Right cardiac atrium (tissue), 5 donors: Measurements from ENCODE around the gene SOBP. TPM values are rescaled to one million over a fixed set of nuclear protein-coding genes. Genes with fewer than 3 reads are reported as not detected.

ENCODE experiments used
- ATAC-seq, 2 donors: fragments of 200-7000 bp; cut with Tn5 transposase; one replicate each; pipeline versions ENCODE4 v1.8.0 to v1.9.1; 2020; ENCODE audit warnings: moderate library complexity in 2 of 2, mild to moderate bottlenecking in 1 of 2
- DNase-seq, 3 donors: peaks; one replicate each; pipeline ENCODE4 v3.0.0-alpha.2; 2020
- H3K27ac ChIP-seq: one replicate; pipeline ENCODE4 v1.5.1; 2013; ENCODE audit warnings: mild to moderate bottlenecking, low read length, control low read depth, moderate library complexity
- H3K27me3 ChIP-seq: one replicate; pipeline ENCODE4 v1.6.1; 2013; ENCODE audit not compliant: control insufficient read depth, insufficient read depth
- H3K4me1 ChIP-seq: one replicate; pipeline ENCODE4 v1.6.1; 2013; ENCODE audit warnings: low read length; ENCODE audit not compliant: control insufficient read depth, insufficient read depth
- H3K4me3 ChIP-seq: one replicate; pipeline ENCODE4 v1.5.1; 2013; ENCODE audit warnings: low read length, control low read depth
- H3K9me3 ChIP-seq: one replicate; pipeline ENCODE4 v1.6.1; 2013; ENCODE audit warnings: low read length; ENCODE audit not compliant: control insufficient read depth
- WGBS: extraction: QIAGEN DNeasy Blood & Tissue Kit; methylation state at CpG from one replicate; pipeline ENCODE4 v1.1.7; 2013; 5-methylcytosine and 5-hydroxymethylcytosine counted together
- intact Hi-C, 4 donors: fragments of 100-400 bp; cut with DNase I; formaldehyde crosslinking; loops; one replicate each; pipeline versions ENCODE4 v1.11.0 to v1.14.0; 2022 to 2023
- polyA plus RNA-seq: library from polyadenylated mRNA; stranded (reverse); fragments of 200-250 nt; gene quantifications from one replicate; pipeline ENCODE4 v1.2.3, GENCODE V29; 2013
- total RNA-seq, 4 donors: library from RNA; stranded (reverse); fragmentation: NEBNext Ultra II Directional; extraction: Animal tissue kit (Norgen Biotek cat#: 25700); gene quantifications; one replicate each; pipeline ENCODE4 v1.2.1, GENCODE V29; 2021
- donor health status: healthy with polysubstance abuse.
- donor health status: DM: no; HTN: yes; CAD: no.
- donor health status: DM: no; HTN: no; CAD: no.
- donor health status: DM: no; HTN: yes; CAD: no; lungs with severe emphysema.
- donor health status: DM: yes; HTN: yes; CAD: no.

The SOBP gene
- total and polyA plus RNA-seq, 5 donors: 10.4 to 20.6 (median 17.7) TPM

- no peaks in the 10 kb centered on the region for H3K9me3 ChIP-seq
- DNase-seq: no peak
- no peak overlapping the region for H3K4me3 ChIP-seq
- intact Hi-C loops: loop anchor here in 1 of 4 donors (5.0 kb wide), 1 partner anchor 162 kb away; the partner anchor contains the start of gene SOBP
- no peak overlapping the region for H3K27ac ChIP-seq
- H3K4me1 ChIP-seq: peaks cover 6% of the 10 kb centered on the region
- H3K27me3 ChIP-seq: no peaks in the 10 kb centered on the region
- no peak for ATAC-seq
- WGBS: 68% methylated on average over 4 of the region's 4 CpGs
Measured at GRCh38 chr6:107654764-107655163, 164.8 kb downstream of the SOBP start.

- Histone ChIP-seq H3K4me3 (no peak overlapping the region), H3K27me3 (no peaks in the 10 kb centered on the region), H3K9me3 (no peaks in the 10 kb centered on the region), H3K4me1 (peaks cover 6% of the 10 kb centered on the region), H3K27ac (no peak overlapping the region)
- DNase-seq (no peak), ATAC-seq (no peak)
- WGBS: 60% methylated on average over 4 of the region's 4 CpGs
- intact Hi-C loops: no loop called here
Measured at GRCh38 chr6:107655245-107655644, 165.3 kb downstream of the SOBP start.

- Histone ChIP-seq H3K9me3 (no peaks in the 10 kb centered on the region), H3K4me1 (peaks cover 6% of the 10 kb centered on the region), H3K27me3 (no peaks in the 10 kb centered on the region), H3K27ac (no peak overlapping the region), H3K4me3 (no peak overlapping the region)
- intact Hi-C loops: no loop called here
- DNase-seq: no peak
- 69% methylated on average over 2 of the region's 2 CpGs for WGBS
- no peak for ATAC-seq
Measured at GRCh38 chr6:107655864-107656263, 165.9 kb downstream of the SOBP start.

- Histone ChIP-seq H3K9me3 (no peaks in the 10 kb centered on the region), H3K27ac (no peak overlapping the region), H3K4me3 (no peak overlapping the region), H3K4me1 (peaks cover 6% of the 10 kb centered on the region), H3K27me3 (no peaks in the 10 kb centered on the region)
- DNase-seq (no peak), ATAC-seq (peak in 1 of 2 donors; percentile 2)
- 42% methylated on average over 1 of the region's 1 CpG for WGBS
- intact Hi-C loops: no loop called here
Measured at GRCh38 chr6:107656401-107656800, 166.5 kb downstream of the SOBP start.

- ATAC-seq: peak; percentile 18 to 71
Measured at GRCh38 chr6:107656883-107657282, 167.0 kb downstream of the SOBP start.

DNA sequence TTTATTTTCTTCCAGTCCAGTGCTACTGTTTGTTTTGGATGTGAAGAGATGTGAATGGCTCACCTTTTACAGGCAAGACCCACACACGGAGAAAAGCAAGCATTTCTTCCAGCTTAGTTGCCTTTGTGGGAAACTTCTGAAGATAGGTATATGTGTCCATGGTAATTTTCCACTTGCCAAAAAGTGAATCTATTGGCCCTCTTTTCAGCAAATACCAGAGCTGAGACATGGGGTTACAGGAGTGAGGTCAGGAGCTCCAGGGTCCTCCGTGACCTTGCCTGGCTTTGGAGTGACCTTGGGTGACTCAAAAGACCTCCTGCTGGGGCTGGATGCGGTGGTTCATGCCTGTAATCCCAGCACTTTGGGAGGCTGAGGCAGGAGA, 167.4 kb downstream of the SOBP start:
- Histone ChIP-seq H3K27ac (no peak overlapping the region), H3K9me3 (no peaks in the 10 kb centered on the region), H3K27me3 (no peaks in the 10 kb centered on the region), H3K4me1 (peaks cover 6% of the 10 kb centered on the region), H3K4me3 (no peak overlapping the region)
- intact Hi-C loops: no loop called here
- ATAC-seq (no peak), DNase-seq (no peak)
- 88% methylated on average over 3 of the region's 3 CpGs for WGBS

More at GRCh38 chr6:107656883-107657282, 167.0 kb downstream of the SOBP start:
- Histone ChIP-seq H3K9me3 (no peaks in the 10 kb centered on the region), H3K27ac (no peak overlapping the region), H3K27me3 (no peaks in the 10 kb centered on the region), H3K4me3 (no peak overlapping the region), H3K4me1 (peaks cover 6% of the 10 kb centered on the region)
- 62% methylated on average over 8 of the region's 8 CpGs for WGBS
- peak in 2 of 3 donors; percentile 76 to 79 for DNase-seq
- intact Hi-C loops: no loop called here

DNA sequence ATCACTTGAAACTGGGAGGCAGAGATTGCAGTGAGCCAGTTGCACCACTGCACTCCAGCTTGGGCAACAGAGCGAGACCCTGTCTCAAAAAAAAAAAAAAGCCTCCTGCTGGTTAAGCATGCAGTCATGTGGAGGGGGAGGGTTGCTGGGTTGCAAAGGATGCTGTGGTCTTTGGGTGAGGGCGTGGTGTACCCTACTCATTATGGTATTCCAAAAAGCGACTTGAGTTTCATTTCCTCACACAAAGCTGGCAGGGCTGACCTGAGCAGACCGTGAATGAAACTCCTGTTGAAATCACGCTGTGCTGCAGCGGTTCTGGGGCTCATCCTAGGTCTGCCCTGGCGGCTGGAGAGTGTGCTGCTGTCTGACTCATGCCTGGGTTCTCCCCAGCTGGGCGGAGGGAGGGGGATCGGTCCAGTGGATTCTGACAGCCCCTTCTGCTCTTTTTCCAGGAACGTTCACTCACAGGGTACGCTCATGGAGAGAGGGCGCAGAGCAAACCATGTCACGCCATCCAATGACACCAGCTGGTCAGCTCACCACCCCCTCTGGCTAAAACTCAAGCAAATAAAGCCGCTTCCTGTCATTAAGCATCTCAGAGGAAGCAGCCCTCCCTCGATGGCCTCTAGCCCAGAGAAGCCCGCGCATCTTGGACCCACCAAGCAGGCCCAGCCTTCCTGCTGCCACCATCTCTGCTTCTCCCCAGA, 168.0 kb downstream of the SOBP start:
- 47% methylated on average over 17 of the region's 17 CpGs for WGBS
- Histone ChIP-seq H3K4me1 (peaks cover 6% of the 10 kb centered on the region), H3K27me3 (no peaks in the 10 kb centered on the region), H3K9me3 (no peaks in the 10 kb centered on the region), H3K4me3 (no peak overlapping the region), H3K27ac (no peak overlapping the region)
- ATAC-seq: peak; percentile 53 to 88
- peak; percentile 63 to 81 (median 77) for DNase-seq
- intact Hi-C loops: no loop called here

- no peak overlapping the region for H3K27ac ChIP-seq
Measured at GRCh38 chr6:107658920-107659865, 169.3 kb downstream of the SOBP start.

DNA sequence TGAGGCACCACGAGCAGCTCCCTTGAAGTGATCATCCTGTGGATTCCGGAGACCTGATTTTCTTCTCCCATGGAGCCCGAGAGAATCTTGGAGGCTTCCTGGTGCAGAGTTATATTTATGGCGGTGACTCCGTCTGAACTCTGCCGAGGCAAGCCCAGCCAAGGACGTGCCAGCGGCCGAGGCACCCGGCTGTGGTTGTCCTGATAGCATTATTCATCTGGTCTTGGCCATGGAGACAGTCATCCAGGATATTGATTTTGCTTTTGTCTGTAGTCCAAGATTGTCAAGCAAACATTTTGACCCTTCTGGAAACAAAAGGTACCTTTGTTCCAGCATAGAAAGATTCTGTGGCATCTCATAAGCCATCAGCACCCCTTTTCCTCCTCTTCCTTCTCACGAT, 170.9 kb downstream of the SOBP start:
- 90% methylated on average over 11 of the region's 11 CpGs for WGBS
- Histone ChIP-seq H3K9me3 (no peaks in the 10 kb centered on the region), H3K27ac (no peak overlapping the region), H3K27me3 (no peaks in the 10 kb centered on the region), H3K4me1 (peaks cover 2% of the 10 kb centered on the region), H3K4me3 (no peak overlapping the region)
- ATAC-seq (no peak), DNase-seq (no peak)
- intact Hi-C loops: no loop called here

More at GRCh38 chr6:107658920-107659865, 169.3 kb downstream of the SOBP start:
- DNase-seq (no peak), ATAC-seq (no peak)
- intact Hi-C loops: no loop called here
- peaks cover 6% of the 10 kb centered on the region for H3K4me1 ChIP-seq
- H3K4me3 ChIP-seq: no peak overlapping the region
- no peaks in the 10 kb centered on the region for H3K9me3 ChIP-seq
- no peaks in the 10 kb centered on the region for H3K27me3 ChIP-seq
- WGBS: 93% methylated on average over 18 of the region's 18 CpGs

DNA sequence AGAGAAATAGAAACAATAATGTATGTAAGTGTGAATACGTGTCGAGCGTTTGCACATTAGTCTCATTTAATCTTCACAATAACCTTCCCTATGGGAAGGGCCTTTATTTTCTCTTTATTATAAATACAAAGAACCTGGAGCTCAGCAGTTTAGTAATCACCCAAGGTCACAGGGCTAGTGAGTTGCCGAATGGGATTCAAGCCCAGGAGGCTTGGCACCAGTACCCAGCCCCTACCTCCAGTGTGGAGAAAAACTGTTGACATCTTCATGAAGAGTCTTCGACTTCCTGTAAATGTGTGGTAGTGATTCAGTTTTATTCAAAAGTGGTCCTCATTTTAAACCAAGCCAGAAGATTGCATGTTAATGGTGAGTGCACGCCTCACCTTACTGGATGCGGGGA, 171.4 kb downstream of the SOBP start:
- no peaks in the 10 kb centered on the region for H3K27me3 ChIP-seq
- DNase-seq (no peak), ATAC-seq (no peak)
- 85% methylated on average over 7 of the region's 7 CpGs for WGBS
- no peak overlapping the region for H3K27ac ChIP-seq
- peaks cover 2% of the 10 kb centered on the region for H3K4me1 ChIP-seq
- intact Hi-C loops: no loop called here
- H3K9me3 ChIP-seq: no peaks in the 10 kb centered on the region
- no peak overlapping the region for H3K4me3 ChIP-seq

DNA sequence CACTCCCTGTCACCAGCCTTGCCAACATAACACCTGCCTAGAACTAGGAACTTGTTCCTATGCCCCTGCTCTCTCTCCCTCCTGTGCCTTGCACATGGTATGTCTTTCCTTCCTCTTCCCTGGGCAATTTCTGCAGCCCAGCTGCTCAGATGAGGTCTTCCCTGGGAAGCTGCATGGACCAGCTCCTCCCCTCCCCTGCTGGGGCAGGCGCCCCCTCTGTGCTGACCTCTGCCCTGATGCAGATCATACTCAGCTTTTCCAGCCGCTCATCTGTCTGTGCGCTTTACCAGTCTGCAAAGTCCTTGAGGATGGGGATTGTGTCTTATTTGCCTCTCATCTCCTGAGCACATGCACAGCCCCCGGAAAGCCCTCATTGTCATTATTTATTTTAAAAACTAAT, 172.4 kb downstream of the SOBP start:
- WGBS: 88% methylated on average over 4 of the region's 4 CpGs
- no peak for DNase-seq
- intact Hi-C loops: no loop called here
- H3K27ac ChIP-seq: no peak overlapping the region
- no peak overlapping the region for H3K4me3 ChIP-seq
- H3K9me3 ChIP-seq: no peaks in the 10 kb centered on the region
- ATAC-seq: no peak
- no peaks in the 10 kb centered on the region for H3K4me1 ChIP-seq
- no peaks in the 10 kb centered on the region for H3K27me3 ChIP-seq
